HPDE6-E6E7 (cell line): ENCODE results near the gene SND1.
"Not testable (repeated sequence)": the region's sequence is repeated elsewhere in the genome, so short reads cannot be mapped to it uniquely, and the experiment has no call there.

Experiments used
- DNase-seq: peaks from one replicate; pipeline ENCODE4 v3.0.0; 2011; ENCODE audit warnings: missing footprints; ENCODE audit errors: extremely low spot score

The SND1 gene

DNA sequence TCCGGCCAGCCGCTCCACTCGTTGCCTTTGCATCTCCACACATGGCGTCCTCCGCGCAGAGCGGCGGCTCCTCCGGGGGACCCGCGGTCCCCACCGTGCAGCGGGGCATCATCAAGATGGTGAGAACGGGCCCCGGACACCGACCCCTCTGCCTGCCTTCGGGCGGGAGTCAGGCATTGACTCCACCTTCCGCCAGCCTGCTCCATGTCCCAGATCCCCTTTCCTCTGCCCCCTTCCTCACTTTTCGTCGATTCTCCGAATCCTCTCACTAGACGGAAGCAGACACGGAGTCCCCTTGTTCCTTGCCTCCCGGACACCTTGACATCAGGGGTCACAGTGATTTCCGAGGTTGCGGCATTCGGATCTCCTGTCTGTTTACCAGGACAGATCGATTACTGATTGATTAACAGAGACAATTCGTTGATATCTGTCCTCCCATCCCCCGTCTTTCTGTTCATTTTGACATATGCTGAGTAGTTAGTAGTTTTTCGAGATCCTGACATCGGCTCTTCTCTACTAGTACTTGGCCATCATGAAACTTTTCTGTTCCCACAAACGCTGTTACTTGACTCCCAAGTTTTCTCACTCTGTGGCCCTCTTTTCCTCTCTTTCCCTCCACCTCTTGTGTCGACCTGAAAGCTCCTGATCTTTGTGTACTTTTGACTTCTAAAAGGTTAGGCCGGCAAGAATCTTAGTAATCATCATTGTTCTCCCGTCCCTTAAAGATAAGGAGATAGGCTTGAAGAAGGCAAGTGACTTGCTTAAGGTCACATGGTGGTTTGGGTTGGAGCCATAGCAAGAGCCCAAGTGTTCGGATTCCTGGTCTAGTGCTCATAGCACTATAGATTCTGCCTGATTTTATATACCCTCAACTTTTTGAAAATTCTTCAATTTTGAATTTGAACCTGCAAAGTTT lies 597 bp downstream of the SND1 start:
- DNase-seq, result no peak

GRCh38 chr7:127653396-127653795 lies 1.4 kb downstream of the SND1 start:
- no peak for DNase-seq

GRCh38 chr7:127654404-127655394 lies 2.7 kb downstream of the SND1 start:
- no peak for DNase-seq

DNA sequence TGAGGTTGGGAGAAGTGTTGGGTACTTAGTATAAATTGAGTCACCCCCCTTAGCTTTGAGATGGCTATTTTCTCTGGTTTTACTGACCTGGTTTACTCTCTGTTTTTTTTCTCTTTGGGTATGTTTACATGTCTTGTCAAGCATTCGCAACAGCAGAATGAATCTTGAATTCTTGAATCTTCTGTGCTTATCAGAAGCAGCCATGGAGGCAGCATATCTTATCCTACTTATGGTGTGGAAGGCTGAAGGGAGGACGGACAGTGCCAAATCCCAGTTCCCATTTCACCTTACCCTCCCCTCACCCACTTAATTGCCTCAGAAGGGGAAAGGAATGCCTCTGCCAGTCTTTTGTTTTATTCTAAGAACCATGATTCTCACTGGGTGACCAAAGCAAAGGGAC lies 3.7 kb downstream of the SND1 start:
- no peak for DNase-seq

DNA sequence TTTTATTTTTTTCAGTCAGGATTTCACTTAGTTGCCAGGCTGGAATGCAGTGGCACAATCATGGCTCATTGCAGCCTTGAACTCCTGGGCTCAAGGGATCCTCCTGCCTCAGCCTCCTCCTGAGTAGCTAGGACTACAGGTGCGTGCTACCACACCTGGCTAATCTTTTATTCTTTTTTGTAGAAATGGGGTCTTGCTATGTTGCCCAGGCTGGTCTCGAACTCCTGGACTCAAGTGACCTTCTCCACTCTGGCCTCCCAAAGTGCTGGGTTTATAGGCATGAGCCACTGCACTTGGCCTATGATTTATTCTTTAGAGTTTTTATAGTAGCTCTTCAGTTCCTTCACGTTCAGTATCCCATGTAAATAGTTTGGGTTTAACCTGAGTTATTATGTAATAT lies 5.5 kb downstream of the SND1 start:
- no peak for DNase-seq

- DNase-seq, result no peak
Observed at GRCh38 chr7:127658970-127659630, 7.1 kb downstream of the SND1 start.

- DNase-seq, result no peak
Observed at GRCh38 chr7:127665922-127666321, 13.9 kb downstream of the SND1 start.

DNA sequence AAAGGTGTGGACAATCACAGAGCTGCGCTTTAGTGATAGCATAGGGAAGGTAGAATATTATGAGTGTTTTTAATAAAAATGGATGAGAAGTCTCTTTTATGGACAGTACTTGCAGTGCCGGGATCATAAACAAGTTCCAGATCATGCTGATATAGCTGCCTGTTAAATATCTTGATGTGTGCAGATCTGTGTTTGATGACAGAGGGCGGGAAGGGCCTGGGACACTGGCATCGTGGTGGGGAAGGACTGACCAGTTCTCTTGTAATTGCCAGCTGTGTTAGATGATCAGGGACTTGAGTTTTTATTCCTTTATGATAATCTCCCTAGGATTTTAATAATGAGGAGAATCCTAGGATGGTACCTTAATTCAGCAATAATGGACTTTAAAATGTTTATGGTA lies 14.6 kb downstream of the SND1 start:
- no peak for DNase-seq

DNA sequence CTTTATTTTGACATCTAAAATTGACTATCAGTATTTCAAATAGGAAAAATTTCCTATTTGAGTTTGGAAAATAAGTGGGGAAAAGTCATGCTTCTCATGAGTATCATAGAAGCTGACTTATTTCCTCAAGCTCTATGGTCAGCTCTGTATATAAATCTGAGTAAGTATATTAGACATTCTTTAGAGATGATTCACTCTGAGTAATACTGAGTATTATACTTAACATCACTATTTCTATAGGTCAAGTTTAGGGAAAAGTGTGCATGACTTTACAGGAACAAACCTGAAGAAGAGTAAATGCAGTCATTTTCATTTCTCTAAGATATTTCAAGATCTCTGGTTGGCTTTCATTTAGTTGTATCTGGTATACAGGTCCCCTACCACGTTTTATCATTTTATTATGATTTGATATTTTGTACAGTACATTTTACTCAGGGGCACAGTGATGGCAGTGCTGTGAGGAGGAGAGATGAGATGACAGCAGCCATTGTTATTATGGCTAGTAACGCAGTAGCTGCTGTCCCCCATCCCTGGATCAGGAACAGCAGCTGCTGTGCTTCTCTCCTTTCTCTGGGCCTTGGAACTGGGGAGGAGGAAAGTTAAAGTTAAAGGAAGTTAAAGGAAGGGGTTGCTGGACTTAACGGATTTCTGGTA lies 15.2 kb downstream of the SND1 start:
- peak; percentile 63 for DNase-seq

GRCh38 chr7:127667759-127668530 lies 16.0 kb downstream of the SND1 start:
- DNase-seq, result no peak

DNA sequence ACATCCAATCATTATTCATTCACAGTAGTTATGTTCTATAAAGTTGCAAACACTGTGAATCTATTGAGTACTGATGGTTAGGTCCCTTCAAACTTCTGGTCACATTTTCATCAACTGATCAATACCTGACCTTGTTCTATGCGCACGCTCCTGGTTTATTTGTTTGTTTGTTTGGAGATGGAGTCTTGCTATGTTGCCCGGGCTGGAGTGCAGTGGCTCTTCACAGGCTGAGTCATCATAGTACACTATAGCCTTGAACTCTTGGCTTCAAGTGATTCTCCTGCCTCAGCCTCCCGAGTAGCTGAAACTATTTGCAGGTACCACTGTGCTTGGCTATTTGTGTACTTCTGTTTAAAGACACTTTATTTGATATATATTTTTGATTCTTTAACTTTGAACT lies 19.3 kb downstream of the SND1 start:
- no peak for DNase-seq

GRCh38 chr7:127673902-127674301 lies 21.9 kb downstream of the SND1 start:
- DNase-seq, result no peak

- DNase-seq, result no peak
Observed at GRCh38 chr7:127674361-127674760, 22.4 kb downstream of the SND1 start.

DNA sequence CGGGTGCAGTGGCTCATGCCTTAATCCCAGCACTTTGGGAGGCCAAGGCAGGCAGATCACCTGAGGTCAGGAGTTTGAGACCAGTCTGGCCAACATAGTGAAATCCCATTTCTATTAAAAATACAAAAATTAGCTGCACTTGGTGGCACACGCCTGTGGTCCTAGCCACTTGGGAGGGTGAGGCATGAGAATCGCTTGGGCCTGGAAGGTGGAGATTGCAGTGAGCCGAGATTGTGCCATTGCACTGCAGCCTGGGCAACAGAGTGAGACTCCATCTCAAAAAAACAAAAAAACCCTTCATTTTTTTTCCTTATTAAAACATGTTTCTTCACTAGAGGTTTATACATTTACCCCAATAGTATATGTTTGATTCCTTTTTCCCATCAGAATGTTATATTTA lies 22.9 kb downstream of the SND1 start:
- DNase-seq, result not testable (repeated sequence)

- DNase-seq, result no peak
Observed at GRCh38 chr7:127675721-127676120, 23.7 kb downstream of the SND1 start.

DNA sequence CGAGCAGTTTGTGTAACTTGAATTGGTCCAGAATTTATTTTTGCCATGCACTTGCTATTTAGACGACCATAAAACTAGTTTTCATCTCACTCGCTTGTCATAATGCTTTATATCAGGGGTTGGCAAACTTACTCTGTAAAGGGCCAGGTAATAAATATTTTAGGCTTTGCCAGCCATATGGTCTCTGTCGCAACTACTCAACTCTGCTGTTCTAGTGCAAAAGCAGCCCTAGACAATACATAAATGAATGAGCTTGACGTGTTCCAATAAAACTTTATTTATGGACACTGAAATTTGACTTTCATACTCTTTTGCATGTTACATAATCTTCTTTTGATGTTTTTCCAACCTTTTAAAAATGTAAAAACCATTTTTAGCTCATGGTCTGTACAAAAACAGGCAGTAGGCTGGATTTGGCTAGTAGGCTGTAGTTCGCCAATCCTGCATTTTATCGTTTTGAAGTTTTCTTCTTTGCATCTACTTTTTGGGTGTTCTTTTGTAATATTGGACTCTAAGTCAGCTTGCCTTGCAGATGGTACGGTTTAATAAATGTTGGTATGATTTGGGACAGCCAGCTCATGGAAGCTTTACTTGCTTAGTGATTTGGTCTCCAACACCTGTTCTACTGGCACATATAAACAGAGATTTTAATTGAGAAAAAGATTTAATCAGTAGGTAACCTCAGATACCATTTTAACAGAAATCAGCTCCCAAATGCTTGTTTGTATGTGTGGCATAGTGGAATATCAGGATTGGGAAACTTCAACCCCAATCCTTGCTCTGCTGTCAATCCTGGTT lies 25.6 kb downstream of the SND1 start:
- no peak for DNase-seq

GRCh38 chr7:127678337-127678736 lies 26.3 kb downstream of the SND1 start:
- DNase-seq, result no peak

DNA sequence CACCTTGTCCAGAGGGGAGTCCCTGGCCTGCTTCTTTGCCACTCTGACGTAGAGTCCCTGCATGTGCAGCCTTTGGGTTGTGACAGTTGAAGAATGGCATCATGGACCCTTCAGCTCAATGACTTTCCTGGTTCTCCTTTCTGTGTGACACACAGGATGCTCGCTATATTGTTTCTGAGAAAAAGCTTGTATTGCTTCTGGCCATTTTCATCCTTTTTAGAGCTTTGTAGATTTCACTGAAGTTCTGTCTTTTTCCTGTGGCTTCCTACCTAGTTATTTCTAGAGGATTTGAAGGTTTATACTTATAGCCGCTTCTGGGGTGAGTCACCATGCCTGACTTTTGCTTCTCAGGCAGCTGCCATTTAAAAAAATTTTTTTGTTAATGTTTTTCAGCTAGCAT lies 27.0 kb downstream of the SND1 start:
- DNase-seq, result no peak

GRCh38 chr7:127680983-127681382 lies 29.0 kb downstream of the SND1 start:
- DNase-seq, result no peak

GRCh38 chr7:127682140-127682539 lies 30.1 kb downstream of the SND1 start:
- DNase-seq, result no peak
